Dermis microvascular lymphatic vessel endothelial cell (primary cell): ENCODE data around the gene AEBP1. TPM values are rescaled to one million over a fixed set of nuclear protein-coding genes. Genes with fewer than 3 reads are reported as not detected.
A peak's percentile ranks its signal among the peaks of the same experiment; 100 is the strongest.

ENCODE experiments used
- DNase-seq, 2 donors: peaks; one replicate each; pipeline versions ENCODE4 v3.0.0 to v3.0.0-alpha.2; 2010; ENCODE audit warnings: low read depth in 2 of 2
- total RNA-seq: library from RNA; depleted of rRNA; stranded (reverse); fragments of >200 nt; gene quantifications from 2 replicates; pipeline ENCODE4 v1.2.1, GENCODE V29; 2014

The AEBP1 gene
- total RNA-seq, 1 donor from 2014 or later = 9.1 TPM

DNA sequence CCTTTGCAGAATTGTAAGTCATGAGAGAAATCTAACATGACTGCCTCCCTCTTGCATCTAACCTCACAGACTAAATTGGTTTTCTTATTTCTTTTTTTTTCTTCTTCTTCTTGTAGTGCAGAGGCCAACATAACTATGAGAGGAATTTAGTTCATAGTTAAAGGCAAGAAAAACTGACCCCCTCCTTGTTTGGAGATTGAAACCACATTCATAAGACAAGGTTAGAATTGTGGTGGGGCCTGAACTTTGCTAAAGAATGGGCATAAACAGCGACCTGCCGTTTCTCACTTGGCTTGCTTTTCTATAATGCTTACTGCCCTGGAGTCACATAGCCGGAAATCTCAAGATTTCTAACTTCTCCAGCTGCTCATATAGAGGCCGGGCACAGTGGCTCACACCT, 19.4 kb upstream of the AEBP1 start:
- DNase-seq = no peak

GRCh38 chr7:44085546-44085945, 18.6 kb upstream of the AEBP1 start:
- DNase-seq = no peak

GRCh38 chr7:44086627-44087026, 17.5 kb upstream of the AEBP1 start:
- no peak for DNase-seq

GRCh38 chr7:44087911-44088838, 16.0 kb upstream of the AEBP1 start:
- peak; percentile 53 to 57 for DNase-seq

DNA sequence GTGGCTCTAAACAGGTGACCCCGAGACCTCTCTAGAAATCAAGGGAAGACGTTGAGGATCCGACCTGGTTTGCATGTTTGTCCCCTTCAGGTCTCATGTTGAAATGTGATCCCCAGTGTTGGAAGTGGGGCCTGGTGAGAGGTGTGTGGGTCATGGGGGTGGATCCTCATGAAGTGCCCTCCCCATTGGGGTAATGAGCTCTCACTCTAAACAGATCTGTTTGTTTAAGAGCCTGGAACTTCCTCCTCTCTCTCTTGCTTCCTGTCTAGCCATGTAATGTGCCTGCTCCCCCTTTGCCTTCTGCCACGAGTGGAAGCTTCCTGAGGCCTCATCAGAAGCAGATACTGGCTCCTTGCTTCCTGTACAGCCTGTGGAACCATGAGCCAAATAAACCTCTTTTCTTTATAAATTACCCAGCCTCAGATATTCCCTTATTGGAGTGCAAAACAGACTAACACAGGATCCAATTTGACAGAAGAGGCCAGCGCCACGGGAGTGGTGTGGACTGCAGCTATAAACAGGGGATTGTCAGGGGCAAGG, 11.0 kb upstream of the AEBP1 start:
- no peak for DNase-seq

- DNase-seq = no peak
Observed at GRCh38 chr7:44094365-44094764, 9.8 kb upstream of the AEBP1 start.

- DNase-seq = no peak
Observed at GRCh38 chr7:44094883-44095592, 9.1 kb upstream of the AEBP1 start.

DNA sequence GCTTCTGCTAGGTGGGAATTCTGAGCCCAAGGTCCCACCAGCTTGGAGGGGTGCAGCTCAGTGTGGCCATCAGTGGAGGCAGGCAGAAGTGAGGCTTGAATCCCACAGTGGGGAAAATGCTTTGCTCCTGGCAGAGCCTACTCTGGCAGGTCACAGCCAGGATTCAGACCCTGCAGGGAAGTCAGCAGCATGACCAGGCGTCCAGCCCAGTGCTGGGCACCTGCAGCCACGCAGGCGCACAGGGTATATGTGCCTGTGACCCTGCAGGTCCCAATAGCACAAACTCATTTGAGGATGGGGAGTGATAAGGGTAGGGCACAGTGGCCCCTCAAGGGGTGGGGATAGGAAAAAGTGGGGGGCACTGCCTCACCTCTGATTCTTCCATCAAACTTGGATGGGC, 8.4 kb upstream of the AEBP1 start:
- DNase-seq = no peak

DNA sequence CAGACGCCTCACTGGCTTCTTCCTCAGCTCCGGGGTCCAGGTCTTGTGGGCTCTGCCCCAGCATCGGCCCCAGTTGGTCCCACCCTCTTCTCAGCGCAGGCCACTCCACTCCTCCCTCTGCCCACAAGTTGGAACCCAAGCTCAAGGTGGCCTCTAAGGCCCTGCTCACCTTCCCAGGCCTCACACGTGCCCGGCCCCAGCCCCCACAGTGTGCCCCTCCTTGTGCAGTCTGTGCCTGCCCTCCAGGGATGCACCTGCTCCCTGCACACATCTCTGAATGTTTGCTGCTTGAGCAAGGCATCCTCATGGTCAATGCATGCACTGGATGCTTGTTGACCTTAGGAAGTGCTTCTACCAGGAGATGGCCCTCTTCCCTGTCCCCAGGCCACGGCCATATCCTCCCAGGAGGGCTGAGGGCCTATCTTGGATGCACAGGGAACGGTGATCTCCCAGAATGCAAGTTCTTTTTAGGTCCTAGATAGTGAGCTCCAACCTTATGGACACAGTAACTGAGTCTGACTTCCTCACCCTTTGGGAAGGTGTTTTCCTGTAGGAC, 7.7 kb upstream of the AEBP1 start:
- no peak for DNase-seq

GRCh38 chr7:44097064-44097932, 6.8 kb upstream of the AEBP1 start:
- DNase-seq = no peak

DNA sequence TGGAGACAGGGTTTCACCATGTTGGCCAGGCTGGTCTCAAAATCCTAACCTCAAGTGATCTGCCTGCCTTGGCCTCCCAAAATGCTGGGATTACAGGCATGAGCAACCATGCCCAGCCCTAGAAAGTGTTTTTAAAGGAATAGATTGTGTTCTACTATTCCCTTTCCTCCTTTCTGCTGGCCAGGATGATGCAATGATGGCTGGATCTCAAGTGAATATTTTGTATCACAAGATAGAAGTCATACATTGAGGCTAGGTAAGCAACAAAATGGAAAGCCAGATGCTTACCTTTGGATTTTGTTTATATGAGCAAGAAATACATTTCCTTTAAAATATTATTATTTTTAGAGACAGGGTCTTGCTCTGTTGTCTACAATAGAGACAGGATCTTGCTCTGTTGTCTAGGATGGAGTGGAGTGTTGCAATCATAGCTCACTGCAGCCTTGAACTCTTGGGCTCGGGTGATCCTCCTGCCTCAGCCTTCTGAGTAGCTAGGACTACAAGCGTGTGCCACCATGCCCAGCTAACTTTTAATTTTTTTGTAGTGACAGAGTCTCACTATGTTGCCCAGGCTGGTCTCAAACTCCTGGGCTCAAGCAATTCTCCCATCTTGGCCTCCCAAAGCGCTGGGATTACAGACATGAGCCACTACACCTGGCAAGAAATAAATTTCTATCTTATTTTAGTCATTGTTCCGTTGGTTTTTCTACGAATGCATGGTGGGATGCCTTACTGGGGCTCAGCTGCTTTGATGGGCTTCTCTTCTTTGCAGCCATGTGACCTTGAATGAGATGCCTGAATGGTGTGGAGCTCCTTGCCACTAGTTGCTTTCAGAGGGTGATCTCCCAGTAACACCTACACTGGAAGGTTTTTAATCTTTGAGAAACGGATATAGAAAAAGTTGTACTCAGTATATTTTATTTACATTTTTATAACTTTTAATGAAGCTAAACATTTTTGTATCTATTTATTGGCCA, 5.8 kb upstream of the AEBP1 start:
- no peak for DNase-seq

GRCh38 chr7:44099669-44100068, 4.5 kb upstream of the AEBP1 start:
- no peak for DNase-seq

- no peak for DNase-seq
Observed at GRCh38 chr7:44100458-44101302, 3.5 kb upstream of the AEBP1 start.

GRCh38 chr7:44101303-44101965, 2.7 kb upstream of the AEBP1 start:
- no peak for DNase-seq

- no peak for DNase-seq
Observed at GRCh38 chr7:44101966-44102845, 1.9 kb upstream of the AEBP1 start.

GRCh38 chr7:44102846-44103565, 1.1 kb upstream of the AEBP1 start:
- DNase-seq = no peak

DNA sequence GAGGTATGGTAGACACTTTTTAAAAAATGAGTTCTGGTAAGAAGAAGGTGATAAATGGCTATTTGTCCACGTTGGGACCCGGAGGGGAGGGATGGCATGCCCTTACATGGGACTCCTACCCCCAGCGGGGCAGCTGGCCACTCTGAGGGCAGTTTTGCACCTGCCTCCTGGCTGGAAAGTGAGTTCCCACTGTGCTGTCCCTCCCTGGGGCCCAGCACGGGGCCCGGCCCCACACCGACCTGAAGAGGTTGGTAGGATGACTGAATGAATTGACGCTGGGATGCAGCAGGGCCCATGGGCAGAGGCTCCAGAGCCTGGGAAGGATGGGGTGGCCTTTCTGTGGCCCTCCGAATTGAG, 601 bp upstream of the AEBP1 start:
- DNase-seq = no peak
